HCT116 (cell line): ENCODE measurements around the gene PCDH9.

Experiments used
- CEBPB ChIP-seq: IDR thresholded peaks from 2 replicates; pipeline ENCODE4 v1.6.1; 2012; ENCODE audit warnings: low read depth
- CTCF ChIP-seq, 3 experiments: fragments of 200-600 bp in 1 of 3; sonication (generic) in 1 of 3; IDR thresholded peaks in 2 of 3; conservative IDR thresholded peaks in 1 of 3; 2 replicates each; pipeline ENCODE4 v1.5.1; 2012 to 2017; ENCODE audit warnings: low read depth in 2 of 3, low read length in 2 of 3, antibody characterized with exemption in 1 of 3, borderline replicate concordance in 1 of 3, control low read depth in 1 of 3, mild to moderate bottlenecking in 1 of 3, mixed read lengths in 1 of 3, mixed run types in 1 of 3, moderate library complexity in 1 of 3; ENCODE audit not compliant: insufficient read depth in 1 of 3
- EZH2 ChIP-seq: fragments of 200-600 bp; sonication (generic); IDR thresholded peaks from 2 replicates; pipeline ENCODE4 v1.6.1; 2017; ENCODE audit warnings: antibody characterized with exemption, mixed run types
- EZH2phosphoT487 ChIP-seq: fragments of 200-600 bp; IDR thresholded peaks from 2 replicates; pipeline ENCODE4 v1.6.1; 2018; ENCODE audit warnings: antibody characterized with exemption, borderline replicate concordance
- JUND ChIP-seq: IDR thresholded peaks from 2 replicates; pipeline ENCODE4 v1.6.1; 2012
- MAX ChIP-seq: IDR thresholded peaks from 2 replicates; pipeline ENCODE4 v1.6.1; 2012
- POLR2A ChIP-seq: IDR thresholded peaks from 2 replicates; pipeline ENCODE4 v1.7.0; 2011; ENCODE audit warnings: borderline replicate concordance; ENCODE audit not compliant: insufficient read depth, insufficient read length; ENCODE audit errors: extremely low read depth
- POLR2AphosphoS5 ChIP-seq: IDR thresholded peaks from 2 replicates; pipeline ENCODE4 v1.6.1; 2011; ENCODE audit warnings: mild to moderate bottlenecking, low read depth, low read length, moderate library complexity
- REST ChIP-seq: IDR thresholded peaks from 2 replicates; pipeline ENCODE4 v1.6.1; 2012; ENCODE audit warnings: low read depth
- TCF7L2 ChIP-seq: IDR thresholded peaks from 2 replicates; pipeline ENCODE4 v1.7.0; 2011; ENCODE audit warnings: borderline replicate concordance, inconsistent platforms; ENCODE audit not compliant: insufficient read depth, insufficient read length; ENCODE audit errors: extremely low read depth
- YY1 ChIP-seq: IDR thresholded peaks from 2 replicates; pipeline ENCODE4 v1.6.1; 2011; ENCODE audit warnings: low read length, low read depth, moderate library complexity, mild to moderate bottlenecking; ENCODE audit not compliant: insufficient replicate concordance; ENCODE audit errors: extremely low read depth
- ZFX ChIP-seq: fragments of 450-650 bp; IDR thresholded peaks from 2 replicates; pipeline ENCODE4 v1.6.1; 2017

GRCh38 chr13:66821551-66821950 lies 408.6 kb downstream of the PCDH9 start:
- no peak for TF ChIP-seq POLR2AphosphoS5
- no peak for TF ChIP-seq POLR2A
- TF ChIP-seq CTCF (IDR thresholded peaks at IDR 0.05 in 2 of 3, conservative IDR thresholded peaks at IDR 0.05 in 1 of 3; ENCODE audit: borderline replicate concordance in 1 of 3, insufficient read depth in 1 of 3, low read depth in 2 of 3, low read length in 2 of 3) = no peak
- no peak for TF ChIP-seq TCF7L2
- no peak for TF ChIP-seq EZH2
- TF ChIP-seq JUND = no peak
- no peak for TF ChIP-seq CEBPB
- TF ChIP-seq EZH2phosphoT487 = no peak
- no peak for TF ChIP-seq MAX
- TF ChIP-seq ZFX = no peak
- no peak for TF ChIP-seq REST
- no peak for TF ChIP-seq YY1
